ENCODE data around the gene DBI. TPM values are rescaled to one million over a fixed set of nuclear protein-coding genes. Genes with fewer than 3 reads are reported as not detected.

The DBI gene
- total and polyA plus RNA-seq, 2 experiments from 2014 or later = 272 to 755 TPM

DNA sequence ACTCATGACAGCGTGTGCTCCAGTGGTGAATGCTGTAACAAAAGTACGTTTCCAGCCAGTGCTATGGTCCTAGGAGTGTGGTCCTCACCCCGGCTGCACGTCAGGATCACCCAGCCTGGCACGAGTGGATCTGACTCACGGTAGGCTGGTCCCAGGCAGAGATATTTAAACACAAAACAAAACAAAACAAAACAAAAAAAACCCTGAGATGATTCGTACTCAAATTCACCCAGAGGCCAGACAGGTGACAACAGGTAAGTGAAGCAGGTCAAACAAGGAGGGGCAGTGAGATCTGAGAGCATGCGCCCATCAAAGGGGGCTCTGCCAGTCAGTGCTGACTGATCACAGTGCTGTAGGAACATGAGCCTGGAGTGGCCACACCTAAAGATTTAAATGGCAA lies 43.3 kb upstream of the DBI start:
- no peak overlapping the region for H2AFZ ChIP-seq
- no peak overlapping the region for H3K4me2 ChIP-seq
- H3K79me2 ChIP-seq = no peaks in the 10 kb centered on the region
- no peaks in the 10 kb centered on the region for H4K20me1 ChIP-seq (ENCODE audit: insufficient read depth, poor library complexity, severe bottlenecking)
- no peak for TF ChIP-seq EZH2 (IDR thresholded peaks at IDR 0.05; ENCODE audit: borderline replicate concordance)
- TF ChIP-seq, protein P1, sequence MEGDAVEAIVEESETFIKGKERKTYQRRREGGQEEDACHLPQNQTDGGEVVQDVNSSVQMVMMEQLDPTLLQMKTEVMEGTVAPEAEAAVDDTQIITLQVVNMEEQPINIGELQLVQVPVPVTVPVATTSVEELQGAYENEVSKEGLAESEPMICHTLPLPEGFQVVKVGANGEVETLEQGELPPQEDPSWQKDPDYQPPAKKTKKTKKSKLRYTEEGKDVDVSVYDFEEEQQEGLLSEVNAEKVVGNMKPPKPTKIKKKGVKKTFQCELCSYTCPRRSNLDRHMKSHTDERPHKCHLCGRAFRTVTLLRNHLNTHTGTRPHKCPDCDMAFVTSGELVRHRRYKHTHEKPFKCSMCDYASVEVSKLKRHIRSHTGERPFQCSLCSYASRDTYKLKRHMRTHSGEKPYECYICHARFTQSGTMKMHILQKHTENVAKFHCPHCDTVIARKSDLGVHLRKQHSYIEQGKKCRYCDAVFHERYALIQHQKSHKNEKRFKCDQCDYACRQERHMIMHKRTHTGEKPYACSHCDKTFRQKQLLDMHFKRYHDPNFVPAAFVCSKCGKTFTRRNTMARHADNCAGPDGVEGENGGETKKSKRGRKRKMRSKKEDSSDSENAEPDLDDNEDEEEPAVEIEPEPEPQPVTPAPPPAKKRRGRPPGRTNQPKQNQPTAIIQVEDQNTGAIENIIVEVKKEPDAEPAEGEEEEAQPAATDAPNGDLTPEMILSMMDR (IDR thresholded peaks at IDR 0.05; ENCODE audit: poor library complexity) = no peak
- WGBS (ENCODE audit: low lambda C conversion rate, missing lambda C conversion rate) = 83% methylated on average over 8 of the region's 8 CpGs
- no peaks in the 10 kb centered on the region for H3K9me3 ChIP-seq (ENCODE audit: low read depth)
- H3K36me3 ChIP-seq (replicated peaks; ENCODE audit: insufficient read depth, low read depth) = no peaks in the 10 kb centered on the region
- H3K4me3 ChIP-seq = no peak overlapping the region
- H3K4me1 ChIP-seq (ENCODE audit: insufficient read depth) = no peaks in the 10 kb centered on the region
- H3K27ac ChIP-seq = no peak overlapping the region
- DNase-seq (ENCODE audit: low spot score) = no peak
- no peaks in the 10 kb centered on the region for H3K27me3 ChIP-seq
- no peaks in the 10 kb centered on the region for H3K9me2 ChIP-seq (replicated peaks; ENCODE audit: insufficient read depth)

DNA sequence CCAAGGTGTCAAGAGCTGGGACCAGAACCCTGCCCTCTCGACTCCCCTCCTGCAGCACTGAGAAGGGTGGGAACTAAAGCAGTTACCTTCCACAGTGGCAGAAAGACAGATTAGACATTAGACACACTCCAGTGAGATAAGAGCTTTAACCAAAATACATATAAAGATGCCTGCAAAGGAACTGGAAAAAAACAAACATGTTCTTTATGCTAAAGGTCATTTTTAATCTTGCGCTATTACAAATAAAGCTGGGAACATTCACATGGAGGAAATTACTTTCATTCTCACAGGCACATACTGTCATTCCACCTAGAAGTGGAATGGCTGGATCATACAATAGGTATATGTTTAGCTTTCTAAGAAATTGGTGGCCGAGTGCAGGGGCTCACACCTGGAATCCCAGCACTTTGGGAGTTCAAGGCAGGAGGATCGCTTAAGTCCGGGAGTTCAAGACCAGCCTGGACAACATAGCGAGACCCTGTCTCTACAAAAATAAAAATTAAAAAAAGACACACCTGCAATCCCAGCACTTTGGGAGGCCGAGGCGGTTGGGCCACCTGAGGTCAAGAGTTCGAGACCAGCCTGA lies 42.0 kb upstream of the DBI start:
- Histone ChIP-seq H2AFZ (no peak overlapping the region), H3K79me2 (no peaks in the 10 kb centered on the region), H3K36me3 (replicated peaks; ENCODE audit: insufficient read depth, low read depth) (no peaks in the 10 kb centered on the region), H3K4me3 (no peak overlapping the region), H4K20me1 (ENCODE audit: insufficient read depth, poor library complexity, severe bottlenecking) (no peaks in the 10 kb centered on the region), H3K27me3 (no peaks in the 10 kb centered on the region), H3K9me3 (ENCODE audit: low read depth) (no peaks in the 10 kb centered on the region), H3K27ac (no peak overlapping the region), H3K4me1 (ENCODE audit: insufficient read depth) (no peaks in the 10 kb centered on the region), H3K9me2 (replicated peaks; ENCODE audit: insufficient read depth) (no peaks in the 10 kb centered on the region), H3K4me2 (peak overlapping the region; percentile 45)
- WGBS (ENCODE audit: low lambda C conversion rate, missing lambda C conversion rate) = 82% methylated on average over 9 of the region's 9 CpGs
- no peak for DNase-seq (ENCODE audit: low spot score)
- TF ChIP-seq EZH2 (IDR thresholded peaks at IDR 0.05; ENCODE audit: borderline replicate concordance) (no peak), EZH2phosphoT487 (IDR thresholded peaks at IDR 0.05; ENCODE audit: low read depth, severe bottlenecking, unreplicated experiment) (no peak)
- TF ChIP-seq, protein P1 (IDR thresholded peaks at IDR 0.05; ENCODE audit: poor library complexity) = no peak

DNA sequence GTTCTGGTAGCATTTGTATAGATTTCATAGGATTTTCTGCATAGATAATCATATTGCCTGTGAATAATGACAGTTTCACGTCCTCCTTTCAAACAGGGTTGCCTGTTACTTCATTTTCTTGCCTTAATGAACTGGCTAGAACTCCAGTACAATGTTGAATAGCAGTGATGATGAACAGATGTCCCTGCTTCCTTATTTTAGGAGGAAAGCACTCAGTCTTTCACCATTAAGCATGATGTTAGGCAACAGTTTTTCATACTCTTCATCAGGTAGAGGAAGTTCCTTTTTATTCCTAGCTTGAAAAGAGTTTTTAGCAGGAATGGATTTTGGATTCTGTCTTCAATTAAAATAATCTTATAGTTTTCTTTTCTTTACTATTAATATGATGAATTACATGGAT lies 39.8 kb upstream of the DBI start:
- H3K27me3 ChIP-seq = no peaks in the 10 kb centered on the region
- no peak overlapping the region for H3K4me3 ChIP-seq
- H3K4me2 ChIP-seq = no peak overlapping the region
- no peaks in the 10 kb centered on the region for H3K79me2 ChIP-seq
- TF ChIP-seq EZH2phosphoT487 (IDR thresholded peaks at IDR 0.05; ENCODE audit: low read depth, severe bottlenecking, unreplicated experiment) (no peak), EZH2 (IDR thresholded peaks at IDR 0.05; ENCODE audit: borderline replicate concordance) (no peak)
- TF ChIP-seq, protein P1 (IDR thresholded peaks at IDR 0.05; ENCODE audit: poor library complexity) = no peak
- WGBS (ENCODE audit: low lambda C conversion rate, missing lambda C conversion rate) = 92% methylated on average over 1 of the region's 1 CpG
- H3K4me1 ChIP-seq (ENCODE audit: insufficient read depth) = no peaks in the 10 kb centered on the region
- no peak overlapping the region for H3K27ac ChIP-seq
- no peaks in the 10 kb centered on the region for H3K36me3 ChIP-seq (replicated peaks; ENCODE audit: insufficient read depth, low read depth)
- no peaks in the 10 kb centered on the region for H3K9me2 ChIP-seq (replicated peaks; ENCODE audit: insufficient read depth)
- no peak for DNase-seq (ENCODE audit: low spot score)
- H2AFZ ChIP-seq = no peak overlapping the region
- no peaks in the 10 kb centered on the region for H4K20me1 ChIP-seq (ENCODE audit: insufficient read depth, poor library complexity, severe bottlenecking)
- H3K9me3 ChIP-seq (ENCODE audit: low read depth) = no peaks in the 10 kb centered on the region

DNA sequence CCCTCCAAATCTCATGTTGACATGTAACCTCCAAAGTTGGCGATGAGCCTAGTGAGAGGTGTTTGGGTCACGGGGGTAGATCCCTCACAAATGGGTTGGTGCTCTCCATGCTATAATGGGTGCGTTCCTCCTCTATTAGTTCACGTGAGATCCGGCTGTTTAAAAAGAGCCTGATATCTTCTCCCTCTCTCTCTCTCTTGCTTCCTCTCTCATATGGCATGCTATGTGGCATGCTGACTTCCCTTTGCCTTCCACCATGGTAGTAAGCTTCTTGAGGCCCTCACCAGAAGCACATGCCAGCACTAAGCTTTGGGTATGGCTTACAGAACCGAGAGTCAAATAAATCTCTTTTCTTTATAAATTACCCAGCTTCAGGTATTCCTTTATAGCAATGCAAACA lies 39.3 kb upstream of the DBI start:
- Histone ChIP-seq H3K9me2 (replicated peaks; ENCODE audit: insufficient read depth) (no peaks in the 10 kb centered on the region), H2AFZ (no peak overlapping the region), H3K9me3 (ENCODE audit: low read depth) (no peaks in the 10 kb centered on the region), H3K27ac (no peak overlapping the region), H4K20me1 (ENCODE audit: insufficient read depth, poor library complexity, severe bottlenecking) (no peaks in the 10 kb centered on the region), H3K4me3 (no peak overlapping the region), H3K27me3 (no peaks in the 10 kb centered on the region), H3K4me2 (no peak overlapping the region), H3K36me3 (replicated peaks; ENCODE audit: insufficient read depth, low read depth) (no peaks in the 10 kb centered on the region), H3K4me1 (ENCODE audit: insufficient read depth) (no peaks in the 10 kb centered on the region), H3K79me2 (no peaks in the 10 kb centered on the region)
- TF ChIP-seq EZH2phosphoT487 (IDR thresholded peaks at IDR 0.05; ENCODE audit: low read depth, severe bottlenecking, unreplicated experiment) = no peak
- no peak for TF ChIP-seq EZH2 (IDR thresholded peaks at IDR 0.05; ENCODE audit: borderline replicate concordance)
- TF ChIP-seq, protein P1 (IDR thresholded peaks at IDR 0.05; ENCODE audit: poor library complexity) = no peak
- WGBS (ENCODE audit: low lambda C conversion rate, missing lambda C conversion rate) = 97% methylated on average over 6 of the region's 6 CpGs
- no peak for DNase-seq (ENCODE audit: low spot score)
